PC-3 (cell line): ENCODE data around the gene NOP14. TPM values are rescaled to one million over a fixed set of nuclear protein-coding genes. Genes with fewer than 3 reads are reported as not detected.

Experiments
- ATAC-seq: fragments of 200-7000 bp; cut with Tn5 transposase; 2 replicates; pipeline ENCODE4 v1.9.1; 2020; ENCODE audit warnings: mild to moderate bottlenecking, moderate library complexity
- BruUV-seq: library from RNA; stranded (reverse); fragments of 400-500 nt; replicated peaks from 2 replicates; lab custom pipeline; 2021; lab: Mats Ljungman, UMichigan
- CTCF ChIA-PET: fragments of 300-600 bp; sonication (Branson Sonifier 250); formaldehyde crosslinking; loops from one replicate; lab custom pipeline; 2022; ENCODE audit warnings: antibody characterized with exemption; lab: Charles Lee
- POLR2A ChIA-PET: fragments of 300-600 bp; sonication (Branson Sonifier 250); formaldehyde crosslinking; loops from one replicate; lab custom pipeline; 2022; ENCODE audit warnings: antibody characterized with exemption; ENCODE audit not compliant: unreplicated experiment; lab: Charles Lee
- DNase-seq: peaks from one replicate; pipeline ENCODE4 v3.0.0-alpha.2; 2015
- H2AFZ ChIP-seq: fragments of 300-600 bp; sonication (generic); 2 replicates; pipeline ENCODE4 v1.6.0; 2016; ENCODE audit warnings: antibody characterized with exemption, low read length
- H3F3A ChIP-seq: fragments of 300-600 bp; sonication (generic); one replicate; pipeline ENCODE4 v1.6.0; 2017; ENCODE audit warnings: antibody characterized with exemption, low read length, control low read depth, mild to moderate bottlenecking; ENCODE audit not compliant: unreplicated experiment
- H3K27ac ChIP-seq: fragments of 300-600 bp; sonication (generic); 2 replicates; pipeline ENCODE4 v1.5.1; 2016; ENCODE audit warnings: mild to moderate bottlenecking, low read length
- H3K27me3 ChIP-seq: fragments of 300-600 bp; sonication (generic); 2 replicates; pipeline ENCODE4 v1.6.1; 2016; ENCODE audit warnings: low read length, mixed read lengths
- H3K36me3 ChIP-seq: fragments of 300-600 bp; sonication (generic); 2 replicates; pipeline ENCODE4 v1.6.1; 2016; ENCODE audit warnings: low read depth, mixed run types, low read length, mixed read lengths
- H3K4me1 ChIP-seq: fragments of 300-600 bp; sonication (generic); 2 replicates; pipeline ENCODE4 v1.5.1; 2016; ENCODE audit warnings: low read length; ENCODE audit not compliant: insufficient read depth
- H3K4me2 ChIP-seq: fragments of 300-600 bp; sonication (generic); 2 replicates; pipeline ENCODE4 v1.6.0; 2016; ENCODE audit warnings: low read length
- H3K4me3 ChIP-seq: fragments of 300-600 bp; sonication (generic); 2 replicates; pipeline ENCODE4 v1.5.1; 2016; ENCODE audit warnings: mild to moderate bottlenecking, low read length, mixed read lengths
- H3K79me2 ChIP-seq: fragments of 300-600 bp; sonication (generic); 2 replicates; pipeline ENCODE4 v1.6.1; 2017; ENCODE audit warnings: low read length, mixed read lengths
- H3K9ac ChIP-seq: fragments of 300-600 bp; sonication (generic); 2 replicates; pipeline ENCODE4 v1.6.0; 2016; ENCODE audit warnings: mild to moderate bottlenecking, low read length
- H3K9me2 ChIP-seq: fragments of 300-600 bp; sonication (generic); replicated peaks from 2 replicates; pipeline ENCODE4 v1.6.1; 2016; ENCODE audit warnings: mixed run types, low read length, mixed read lengths
- H3K9me3 ChIP-seq: fragments of 300-600 bp; sonication (generic); 2 replicates; pipeline ENCODE4 v1.6.1; 2016; ENCODE audit warnings: low read length, mixed read lengths
- H4K20me1 ChIP-seq: fragments of 300-600 bp; sonication (generic); 2 replicates; pipeline ENCODE4 v1.6.1; 2016; ENCODE audit warnings: low read length, mixed read lengths
- EZH2 ChIP-seq: fragments of 300-600 bp; sonication (generic); IDR thresholded peaks from one replicate; pipeline ENCODE4 v1.6.1; 2017; ENCODE audit warnings: antibody characterized with exemption, mild to moderate bottlenecking, low read length; ENCODE audit not compliant: unreplicated experiment
- EZH2phosphoT487 ChIP-seq: fragments of 300-600 bp; sonication (generic); IDR thresholded peaks from 2 replicates; pipeline ENCODE4 v1.6.1; 2018; ENCODE audit warnings: mild to moderate bottlenecking, antibody characterized with exemption, low read length, borderline replicate concordance
- intact Hi-C: fragments of 100-400 bp; cut with micrococcal nuclease; formaldehyde crosslinking; loops from 2 replicates; pipeline ENCODE4 v1.9.0; 2023
- total RNA-seq: library from RNA; depleted of rRNA; stranded (reverse); fragments of >200 nt; gene quantifications from 2 replicates; pipeline ENCODE4 v1.2.3, GENCODE V29; 2014
- TF ChIP-seq, protein P1 (sequence below): fragments of 300-600 bp; sonication (generic); conservative IDR thresholded peaks from 2 replicates; pipeline ENCODE4 v1.5.1; 2017; ENCODE audit warnings: antibody characterized with exemption, low read depth, mild to moderate bottlenecking, low read length

NOP14 gene
- total RNA-seq, 1 experiment from 2014 or later, result 26.0 TPM

DNA sequence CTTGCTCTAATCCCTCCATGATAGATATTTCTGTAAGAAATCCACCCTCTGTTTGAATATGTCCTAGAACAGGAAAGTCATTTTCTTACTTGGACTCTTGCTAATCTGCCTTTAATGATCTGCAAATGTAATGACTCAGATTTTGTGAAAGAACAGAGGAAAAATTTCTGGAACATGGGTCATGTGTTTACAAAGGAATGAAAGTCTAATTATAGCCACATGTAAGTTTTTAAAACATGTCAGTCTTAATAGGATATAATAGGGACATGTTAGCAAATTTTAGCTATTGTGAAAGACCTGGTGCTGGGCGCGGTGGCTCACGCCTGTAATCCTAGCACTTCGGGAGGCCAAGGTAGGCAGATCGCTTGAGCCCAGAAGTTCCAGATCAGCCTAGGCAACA, 47.8 kb upstream of the NOP14 start:
- peak; percentile 70 for ATAC-seq
- Histone ChIP-seq H3K27me3 (no peaks in the 10 kb centered on the region), H3K9me2 (no peaks in the 10 kb centered on the region), H3K9me3 (no peaks in the 10 kb centered on the region), H3K27ac (peak overlapping the region; percentile 65), H2AFZ (no peak overlapping the region), H3K36me3 (no peaks in the 10 kb centered on the region), H3K4me3 (0 out of 2 replicates have a peak overlapping the region, but pooled peaks have one; percentile 5), H3K9ac (no peak overlapping the region), H3F3A (no peaks in the 10 kb centered on the region), H3K4me1 (peaks cover 14% of the 10 kb centered on the region), H3K4me2 (peak overlapping the region; percentile 47), H3K79me2 (no peaks in the 10 kb centered on the region), H4K20me1 (no peaks in the 10 kb centered on the region)
- no TSS peak for BruUV-seq
- intact Hi-C loops, result no loop called here
- CTCF ChIA-PET, result no interaction called here
- DNase-seq, result peak; percentile 53
- POLR2A ChIA-PET, result no interaction called here
- no peak for TF ChIP-seq EZH2

DNA sequence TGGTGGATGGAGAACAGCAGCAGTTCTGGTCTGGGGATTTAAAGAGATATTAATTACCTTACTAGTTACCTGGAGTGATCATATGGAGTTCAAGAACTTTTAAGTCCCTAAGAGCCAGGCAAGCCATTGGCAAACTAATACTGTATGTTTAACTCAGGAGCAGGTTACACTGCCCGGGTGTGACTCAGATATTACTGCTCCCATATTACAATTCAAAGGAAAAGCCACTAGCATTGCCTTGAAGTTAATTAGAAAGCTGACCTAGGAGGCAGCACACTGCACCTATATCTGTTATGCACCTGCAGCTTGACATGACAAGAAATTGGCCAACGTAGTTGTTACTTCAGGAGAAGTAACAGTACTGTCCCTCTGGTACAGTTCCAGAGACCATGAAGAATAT, 47.4 kb upstream of the NOP14 start:
- ATAC-seq (peak; percentile 93), DNase-seq (peak; percentile 52)
- Histone ChIP-seq H4K20me1 (no peaks in the 10 kb centered on the region), H3K4me3 (0 out of 2 replicates have a peak overlapping the region, but pooled peaks have one; percentile 5), H3F3A (no peaks in the 10 kb centered on the region), H3K9ac (no peak overlapping the region), H3K4me1 (peaks cover 14% of the 10 kb centered on the region), H3K27me3 (no peaks in the 10 kb centered on the region), H2AFZ (no peak overlapping the region), H3K4me2 (peak overlapping the region; percentile 47), H3K9me3 (no peaks in the 10 kb centered on the region), H3K79me2 (no peaks in the 10 kb centered on the region), H3K27ac (peak overlapping the region; percentile 65), H3K36me3 (no peaks in the 10 kb centered on the region), H3K9me2 (no peaks in the 10 kb centered on the region)
- TF ChIP-seq EZH2phosphoT487 (no peak), EZH2 (no peak)
- TF ChIP-seq, protein P1, sequence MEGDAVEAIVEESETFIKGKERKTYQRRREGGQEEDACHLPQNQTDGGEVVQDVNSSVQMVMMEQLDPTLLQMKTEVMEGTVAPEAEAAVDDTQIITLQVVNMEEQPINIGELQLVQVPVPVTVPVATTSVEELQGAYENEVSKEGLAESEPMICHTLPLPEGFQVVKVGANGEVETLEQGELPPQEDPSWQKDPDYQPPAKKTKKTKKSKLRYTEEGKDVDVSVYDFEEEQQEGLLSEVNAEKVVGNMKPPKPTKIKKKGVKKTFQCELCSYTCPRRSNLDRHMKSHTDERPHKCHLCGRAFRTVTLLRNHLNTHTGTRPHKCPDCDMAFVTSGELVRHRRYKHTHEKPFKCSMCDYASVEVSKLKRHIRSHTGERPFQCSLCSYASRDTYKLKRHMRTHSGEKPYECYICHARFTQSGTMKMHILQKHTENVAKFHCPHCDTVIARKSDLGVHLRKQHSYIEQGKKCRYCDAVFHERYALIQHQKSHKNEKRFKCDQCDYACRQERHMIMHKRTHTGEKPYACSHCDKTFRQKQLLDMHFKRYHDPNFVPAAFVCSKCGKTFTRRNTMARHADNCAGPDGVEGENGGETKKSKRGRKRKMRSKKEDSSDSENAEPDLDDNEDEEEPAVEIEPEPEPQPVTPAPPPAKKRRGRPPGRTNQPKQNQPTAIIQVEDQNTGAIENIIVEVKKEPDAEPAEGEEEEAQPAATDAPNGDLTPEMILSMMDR, result no peak
- intact Hi-C loops, result no loop called here
- CTCF ChIA-PET, result no interaction called here
- BruUV-seq, result no TSS peak
- POLR2A ChIA-PET, result no interaction called here

DNA sequence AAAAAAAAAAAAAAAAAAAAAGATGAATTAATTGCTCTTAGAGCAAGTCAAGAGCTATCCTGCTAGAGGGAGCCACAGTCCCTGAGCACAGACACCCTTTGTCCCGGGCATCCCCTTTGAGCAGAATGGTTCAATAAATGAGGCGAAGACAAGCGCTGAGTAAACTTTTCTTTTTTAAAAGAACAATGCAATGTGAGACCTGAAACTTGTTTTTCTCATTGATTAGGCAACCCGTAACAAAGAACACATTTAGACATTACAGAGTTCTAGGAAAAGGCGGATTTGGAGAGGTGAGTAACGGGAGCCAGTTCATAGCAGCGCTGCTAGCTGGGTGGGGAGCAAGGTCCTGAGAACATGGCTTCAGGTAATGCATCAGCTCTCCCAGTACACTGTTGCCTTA, 46.2 kb upstream of the NOP14 start:
- Histone ChIP-seq H3K9me2 (no peaks in the 10 kb centered on the region), H3K27ac (no peak overlapping the region), H3K4me2 (no peak overlapping the region), H3K36me3 (no peaks in the 10 kb centered on the region), H2AFZ (no peak overlapping the region), H4K20me1 (no peaks in the 10 kb centered on the region), H3K27me3 (no peaks in the 10 kb centered on the region), H3F3A (no peaks in the 10 kb centered on the region), H3K9me3 (no peaks in the 10 kb centered on the region), H3K79me2 (no peaks in the 10 kb centered on the region), H3K4me3 (no peak overlapping the region), H3K9ac (no peak overlapping the region), H3K4me1 (peaks cover 14% of the 10 kb centered on the region)
- no peak for ATAC-seq
- TF ChIP-seq EZH2phosphoT487, result no peak
- TF ChIP-seq, protein P1, result 0 out of 2 replicates have a peak, but pooled peaks have one; percentile 13
- intact Hi-C loops, result no loop called here
- ChIA-PET POLR2A (interaction anchor here (0.6 kb wide), 1 partner anchor 33 kb away, joined by 9 read pairs; no protein-coding TSS in a partner anchor), CTCF (interaction anchor here (0.6 to 1.0 kb wide), 3 partner anchors 17 to 46 kb away, joined by 3 to 8 read pairs (median 4); partner anchors contain the start of gene NOP14)
- no TSS peak for BruUV-seq
- DNase-seq, result no peak
